Measurements from ENCODE around the gene MCF2L2.

DNA sequence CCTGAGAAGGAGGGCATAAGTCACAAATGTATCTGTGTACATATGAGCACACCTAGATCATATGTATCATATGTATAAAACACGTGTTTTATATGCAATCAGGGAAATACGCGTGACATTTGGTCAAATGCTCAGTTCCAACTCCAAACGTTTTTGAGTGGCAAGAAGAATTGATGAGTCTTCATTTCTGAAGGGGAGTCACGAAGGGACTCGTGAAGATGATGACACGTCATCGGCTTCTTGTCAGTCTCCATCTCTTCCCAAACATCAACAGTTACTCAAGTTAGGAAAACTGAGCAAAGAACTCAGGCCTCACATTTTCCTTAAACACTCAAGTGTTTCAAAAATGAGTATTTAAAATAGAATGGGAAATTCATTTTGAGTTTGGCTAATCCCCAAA, 95.9 kb downstream of the MCF2L2 start:
- no peak for TF ChIP-seq SIN3A (IDR thresholded peaks at IDR 0.05; ENCODE audit: borderline replicate concordance, insufficient read depth, low read length)
- TF ChIP-seq TAF1 (IDR thresholded peaks at IDR 0.05; ENCODE audit: borderline replicate concordance, insufficient read depth, low read length), result no peak
- TF ChIP-seq POLR2AphosphoS5 (IDR thresholded peaks at IDR 0.05; ENCODE audit: low read depth, low read length), result no peak

Measured in PFSK-1 (cell line).